Measurements from ENCODE around the gene NRXN3.

The NRXN3 gene

GRCh38 chr14:78202163-78202562, 32.0 kb downstream of the NRXN3 start:
- H3K36me3 ChIP-seq (ENCODE audit: control insufficient read depth, insufficient read depth, low read length) = no peaks in the 10 kb centered on the region
- H3K27me3 ChIP-seq (replicated peaks; ENCODE audit: control insufficient read depth, insufficient read depth, low read length) = peaks cover 6% of the 10 kb centered on the region
- H3K4me3 ChIP-seq (replicated peaks; ENCODE audit: low read depth, low read length) = no peak overlapping the region
- no peak for TF ChIP-seq CTCF (IDR thresholded peaks at IDR 0.05; ENCODE audit: insufficient read depth, low read length, poor library complexity, severe bottlenecking)
- peak; percentile 3 for DNase-seq (ENCODE audit: extremely low read depth, insufficient read length)

GRCh38 chr14:78202976-78203375, 32.8 kb downstream of the NRXN3 start:
- H3K36me3 ChIP-seq (ENCODE audit: control insufficient read depth, insufficient read depth, low read length) = no peaks in the 10 kb centered on the region
- peaks cover 6% of the 10 kb centered on the region for H3K27me3 ChIP-seq (replicated peaks; ENCODE audit: control insufficient read depth, insufficient read depth, low read length)
- TF ChIP-seq CTCF (IDR thresholded peaks at IDR 0.05; ENCODE audit: insufficient read depth, low read length, poor library complexity, severe bottlenecking) = no peak
- no peak overlapping the region for H3K4me3 ChIP-seq (replicated peaks; ENCODE audit: low read depth, low read length)
- no peak for DNase-seq (ENCODE audit: extremely low read depth, insufficient read length)

DNA sequence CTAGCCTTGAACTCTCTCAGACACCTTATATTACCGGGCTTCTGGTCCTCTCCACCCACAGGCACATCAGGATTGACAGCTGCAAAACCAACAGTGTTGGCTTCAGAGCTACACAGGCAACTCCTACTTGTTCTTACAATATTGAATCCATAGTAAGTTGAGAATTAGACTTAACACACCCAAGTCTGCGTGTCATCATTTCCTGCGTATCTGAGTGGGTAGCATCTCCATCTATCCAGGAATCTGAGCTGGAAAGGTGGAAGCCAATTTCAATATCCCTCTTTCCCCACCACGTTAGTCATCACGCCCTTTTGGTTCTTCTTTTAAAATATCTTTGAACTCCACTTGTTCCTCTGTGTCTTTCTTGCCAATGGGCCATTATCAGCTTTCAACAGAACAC, 37.2 kb downstream of the NRXN3 start:
- no peak for DNase-seq (ENCODE audit: extremely low read depth, insufficient read length)
- TF ChIP-seq CTCF (IDR thresholded peaks at IDR 0.05; ENCODE audit: insufficient read depth, low read length, poor library complexity, severe bottlenecking) = no peak
- no peaks in the 10 kb centered on the region for H3K36me3 ChIP-seq (ENCODE audit: control insufficient read depth, insufficient read depth, low read length)
- peaks cover 1% of the 10 kb centered on the region; the same call in 1 of the 2 replicates for H3K27me3 ChIP-seq (replicated peaks; ENCODE audit: control insufficient read depth, insufficient read depth, low read length)
- no peak overlapping the region for H3K4me3 ChIP-seq (replicated peaks; ENCODE audit: low read depth, low read length)

DNA sequence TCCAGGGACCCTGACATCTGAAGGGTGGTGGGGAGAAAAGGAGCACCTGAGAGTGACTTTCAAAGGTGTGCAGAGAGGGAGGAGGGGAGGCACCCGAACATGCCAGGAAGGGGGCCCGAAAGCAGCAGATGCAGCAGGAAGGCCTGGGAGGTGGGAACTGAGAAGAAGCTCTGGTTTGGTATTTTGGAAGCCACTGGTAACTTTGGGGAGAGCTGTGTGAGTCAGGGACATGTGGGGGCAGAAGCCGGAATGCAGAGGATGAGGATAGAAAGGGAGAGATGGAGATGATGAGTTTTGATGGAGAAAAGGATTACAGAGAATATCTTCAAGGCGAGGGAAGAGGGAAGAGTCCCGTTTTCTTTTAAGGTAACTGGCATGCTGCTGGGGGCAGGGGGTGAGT, 50.1 kb downstream of the NRXN3 start:
- no peak for DNase-seq (ENCODE audit: extremely low read depth, insufficient read length)
- H3K4me3 ChIP-seq (replicated peaks; ENCODE audit: low read depth, low read length) = no peak overlapping the region
- H3K36me3 ChIP-seq (ENCODE audit: control insufficient read depth, insufficient read depth, low read length) = no peaks in the 10 kb centered on the region
- no peaks in the 10 kb centered on the region for H3K27me3 ChIP-seq (replicated peaks; ENCODE audit: control insufficient read depth, insufficient read depth, low read length)
- no peak for TF ChIP-seq CTCF (IDR thresholded peaks at IDR 0.05; ENCODE audit: insufficient read depth, low read length, poor library complexity, severe bottlenecking)

GRCh38 chr14:78222746-78223145, 52.6 kb downstream of the NRXN3 start:
- TF ChIP-seq CTCF (IDR thresholded peaks at IDR 0.05; ENCODE audit: insufficient read depth, low read length, poor library complexity, severe bottlenecking) = no peak
- no peak overlapping the region for H3K4me3 ChIP-seq (replicated peaks; ENCODE audit: low read depth, low read length)
- DNase-seq (ENCODE audit: extremely low read depth, insufficient read length) = no peak
- H3K27me3 ChIP-seq (replicated peaks; ENCODE audit: control insufficient read depth, insufficient read depth, low read length) = no peaks in the 10 kb centered on the region
- H3K36me3 ChIP-seq (ENCODE audit: control insufficient read depth, insufficient read depth, low read length) = no peaks in the 10 kb centered on the region

Data from GM06990 (cell line).